ENCODE results near the gene BCOR.

GRCh38 chrX:40108959-40109287, 11.2 kb upstream of the BCOR start:
- TF ChIP-seq POLR2A (IDR thresholded peaks at IDR 0.05; ENCODE audit: low read depth): peak; percentile 64
- TF ChIP-seq CTCF (IDR thresholded peaks at IDR 0.05): no peak
- TF ChIP-seq EP300 (IDR thresholded peaks at IDR 0.05): no peak
- TF ChIP-seq POLR2AphosphoS5 (IDR thresholded peaks at IDR 0.05): peak; percentile 44 to 77

All from esophagus muscularis mucosa (tissue), 4 donors.